ENCODE measurements around the gene IDUA.

- TF ChIP-seq CTCF (IDR thresholded peaks at IDR 0.05), result no peak
- no peak for TF ChIP-seq ZFX (IDR thresholded peaks at IDR 0.05; ENCODE audit: borderline replicate concordance)
Observed at GRCh38 chr4:1013225-1014073, 26.6 kb downstream of the IDUA start.
